DMS153 treated with DMSO at 0.1 percent for 48 hours (cell line): Measurements from ENCODE around the gene TLL2.

Source experiments
- DNase-seq: peaks from one replicate; lab custom pipeline; 2025; ENCODE audit not compliant: unreplicated experiment; lab: John Stamatoyannopoulos, UW

TLL2 gene

DNA sequence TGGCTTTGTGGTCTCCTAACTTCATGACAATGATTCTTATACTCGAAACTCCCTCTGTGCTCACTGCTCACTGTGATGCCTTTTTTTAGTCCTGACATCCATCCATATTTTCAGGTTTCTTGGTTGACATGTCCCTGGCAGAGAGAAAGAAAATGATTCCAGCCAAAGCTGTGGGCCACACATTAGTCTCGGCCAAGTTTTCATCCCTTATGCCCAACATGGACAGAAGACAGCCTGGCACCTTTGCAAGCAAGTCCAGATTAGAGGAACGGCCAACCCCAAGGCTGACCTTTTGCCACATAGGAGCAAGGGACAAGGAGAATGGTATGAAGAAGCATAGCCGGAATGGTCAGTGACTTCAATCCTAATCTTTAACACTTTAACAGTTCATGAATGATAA lies 146.3 kb downstream of the TLL2 start:
- DNase-seq: no peak

DNA sequence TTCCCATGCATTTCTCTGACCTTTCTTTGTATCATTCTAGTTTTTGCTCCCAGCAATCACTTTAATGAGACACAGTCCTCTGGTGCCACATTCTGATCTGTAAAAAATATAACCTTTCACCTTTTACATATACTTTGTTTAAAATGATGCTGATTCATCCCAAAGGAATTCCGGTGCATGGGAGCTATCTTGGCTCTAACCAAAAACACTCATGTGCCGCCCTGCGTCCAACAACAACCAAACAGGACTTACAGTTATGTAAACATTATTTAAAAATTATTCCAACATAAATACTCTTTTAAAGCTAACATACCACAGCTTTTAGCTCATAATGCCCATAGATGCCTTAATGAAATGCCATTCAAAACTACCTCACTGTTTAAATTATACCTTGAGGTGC lies 147.2 kb downstream of the TLL2 start:
- DNase-seq: no peak

DNA sequence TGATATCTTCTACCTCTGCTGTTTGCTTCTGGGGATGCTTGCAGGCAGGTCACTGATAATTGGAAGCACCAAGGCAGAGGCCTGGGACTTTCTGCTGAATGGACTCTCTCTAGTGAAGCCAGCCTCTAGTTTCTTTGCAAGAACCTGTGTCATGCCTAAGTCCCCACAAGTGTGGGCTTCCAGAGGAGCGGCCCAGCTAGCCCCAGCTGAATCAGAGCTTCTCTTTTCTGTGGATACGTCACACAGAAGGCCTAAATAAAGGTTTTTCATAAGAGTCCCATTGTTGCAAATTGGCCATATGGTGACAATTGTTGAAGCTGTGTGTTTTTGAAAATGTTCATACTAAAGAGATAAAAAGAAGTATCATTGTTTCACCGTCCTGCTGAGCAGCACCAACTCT lies 148.2 kb downstream of the TLL2 start:
- DNase-seq: no peak

DNA sequence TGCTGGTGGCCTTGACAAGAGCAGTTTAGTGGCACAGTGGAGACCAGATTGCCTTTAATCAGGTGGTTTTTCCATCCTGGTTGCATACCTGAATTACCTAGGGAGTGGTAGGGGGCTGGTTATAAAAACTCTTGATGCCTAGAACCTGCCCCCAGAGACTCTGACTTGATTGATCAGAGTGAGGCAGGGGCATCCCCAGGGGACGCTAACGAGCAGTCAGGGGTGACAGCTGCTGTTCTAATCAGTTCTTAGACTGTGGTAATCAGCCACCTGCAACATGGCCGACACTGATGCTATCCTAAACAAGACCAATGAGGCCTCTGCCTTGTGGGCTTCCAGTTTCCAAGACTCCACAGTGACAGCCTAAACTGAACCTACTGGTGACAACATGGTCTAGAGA lies 153.0 kb downstream of the TLL2 start:
- DNase-seq: no peak

DNA sequence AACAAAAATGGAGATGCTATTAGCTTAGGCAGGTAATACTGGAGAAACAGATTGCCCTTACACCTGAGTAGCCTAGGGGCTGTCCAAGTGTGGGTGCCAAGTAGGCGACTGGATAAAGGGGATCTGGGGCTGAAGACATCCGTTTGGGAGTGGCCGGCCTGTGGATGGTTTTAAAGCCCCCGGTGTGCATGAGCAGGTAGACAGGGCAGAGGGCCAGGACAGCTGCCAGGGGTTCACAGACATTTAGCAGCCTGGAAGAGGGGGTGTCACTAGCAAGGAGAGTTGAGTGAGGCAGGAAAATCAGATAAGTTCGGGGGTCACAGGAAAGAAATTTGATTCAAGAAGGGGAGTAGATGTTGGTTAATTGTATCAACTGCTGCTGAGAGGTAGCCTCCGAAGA lies 153.4 kb downstream of the TLL2 start:
- DNase-seq: no peak

DNA sequence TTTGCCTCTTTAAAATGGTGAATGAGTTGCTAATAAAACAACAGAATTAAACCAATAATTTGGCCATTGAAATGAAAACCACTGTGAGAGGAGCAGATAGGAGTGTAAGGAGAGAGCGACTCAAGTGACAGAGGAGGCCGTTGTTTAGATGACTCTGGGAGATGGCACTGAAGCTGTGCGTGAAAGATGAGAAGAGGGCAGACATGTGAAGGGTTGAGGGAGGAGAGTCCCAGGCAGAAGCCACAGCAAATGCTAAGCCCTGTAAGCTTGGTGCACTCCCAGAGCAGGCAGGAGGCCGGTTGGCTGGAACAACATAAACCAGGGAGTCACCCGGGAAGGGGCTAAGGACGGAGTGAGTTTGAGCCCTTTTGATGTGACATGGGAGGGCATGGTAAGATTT lies 154.1 kb downstream of the TLL2 start:
- no peak for DNase-seq

DNA sequence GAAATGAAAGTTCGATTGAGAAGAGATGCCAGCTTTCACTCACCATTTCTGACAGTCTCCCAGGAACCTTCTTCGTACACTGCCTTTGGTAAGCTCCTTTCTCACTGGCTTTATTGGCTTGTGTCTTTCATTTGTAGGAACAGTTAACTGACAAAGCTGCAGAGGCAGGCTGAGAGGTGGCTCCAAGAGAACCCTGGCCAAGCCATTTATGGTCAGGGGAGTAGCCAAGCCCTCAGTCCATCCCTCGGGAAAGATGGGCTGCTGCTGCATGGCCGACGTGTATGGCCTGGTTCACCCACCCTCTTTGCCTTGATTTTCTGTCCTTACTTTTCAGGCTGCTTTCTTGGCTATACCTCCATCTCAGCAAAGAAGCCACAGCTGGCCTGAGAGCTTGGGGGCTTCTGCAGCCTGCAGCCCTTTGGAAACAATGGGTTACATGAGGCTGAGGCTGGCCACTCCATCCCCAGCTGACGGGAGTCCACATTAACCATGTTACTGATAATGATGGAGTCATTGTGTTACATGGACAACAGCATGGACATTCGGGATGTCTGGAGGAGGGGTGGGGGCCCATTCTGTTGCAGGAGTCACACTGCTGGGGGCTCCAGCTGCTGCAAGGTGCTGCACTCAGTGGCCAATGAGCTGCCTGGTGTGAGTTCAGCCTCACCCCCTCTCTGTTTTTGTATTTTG lies 154.7 kb downstream of the TLL2 start, which contains the start of gene OPALIN:
TSS of gene OPALIN (minus strand) at position 152 of the 690 bp plus-strand sequence. CDS start at position 46, 106 bp downstream.
- DNase-seq: no peak

DNA sequence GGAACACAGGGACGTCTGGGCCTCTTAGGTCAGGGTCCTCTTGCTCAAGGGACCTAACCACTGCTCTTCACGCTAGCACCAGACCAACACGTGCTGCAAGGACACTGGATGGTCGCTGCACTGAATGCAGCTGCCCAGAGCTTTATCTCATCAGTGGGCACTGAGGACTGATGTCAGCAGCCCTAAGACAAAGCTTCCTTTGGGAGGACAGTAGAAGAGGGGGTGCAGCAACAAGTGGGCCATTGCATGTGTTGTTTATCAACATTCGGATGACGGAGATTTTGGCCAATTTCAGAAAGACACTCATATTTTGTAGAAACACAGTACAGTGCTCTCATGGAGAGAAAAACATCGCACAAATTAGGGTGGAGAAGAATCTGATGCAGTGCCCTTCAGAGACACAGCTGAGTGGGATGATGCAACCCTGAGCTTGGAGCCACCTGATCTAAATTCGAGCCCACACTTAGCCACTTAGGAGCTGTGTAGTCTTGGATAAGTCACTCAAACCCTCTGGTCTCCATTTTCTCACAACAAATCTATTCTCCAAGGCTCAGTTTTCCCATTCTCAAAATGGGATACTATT lies 156.6 kb downstream of the TLL2 start:
- no peak for DNase-seq

DNA sequence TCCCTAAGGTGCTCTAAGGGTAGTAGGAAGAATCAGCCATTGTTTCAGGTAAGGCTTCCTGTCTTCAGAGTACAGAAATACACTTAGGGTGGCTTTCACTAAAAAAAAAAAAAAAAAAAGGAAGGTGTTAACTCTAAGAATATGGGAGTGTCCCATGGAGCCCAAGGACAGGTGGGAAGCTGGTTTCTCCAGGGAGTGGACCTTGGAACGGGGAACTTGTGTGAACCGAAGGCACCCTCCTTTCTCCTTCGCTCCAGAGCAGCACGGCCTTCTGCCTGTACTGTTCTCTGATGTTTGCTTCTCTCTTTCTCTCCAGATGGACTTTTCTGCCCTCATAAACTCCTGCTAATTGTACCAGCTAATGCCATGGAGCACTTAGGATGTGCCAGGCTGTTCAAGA lies 161.1 kb downstream of the TLL2 start:
- DNase-seq: no peak

DNA sequence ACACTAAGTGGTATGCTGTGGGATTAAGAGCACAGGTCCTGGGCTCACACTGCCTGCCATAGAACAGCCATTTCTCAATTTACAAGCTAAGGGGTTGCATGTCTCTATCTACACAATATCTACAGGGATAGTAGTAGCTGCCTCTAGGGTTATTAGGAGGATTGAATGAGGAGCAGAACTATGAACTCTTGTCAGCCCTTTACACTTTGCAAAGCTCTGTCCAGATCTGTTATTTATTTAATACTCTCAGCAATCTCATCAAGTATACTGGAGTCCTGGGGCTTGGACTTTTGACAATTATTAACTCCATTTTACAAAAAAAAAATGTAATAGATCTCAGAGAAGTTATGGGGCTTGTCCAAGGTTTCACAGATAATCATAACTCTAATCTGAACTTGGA lies 161.7 kb downstream of the TLL2 start:
- DNase-seq: no peak

DNA sequence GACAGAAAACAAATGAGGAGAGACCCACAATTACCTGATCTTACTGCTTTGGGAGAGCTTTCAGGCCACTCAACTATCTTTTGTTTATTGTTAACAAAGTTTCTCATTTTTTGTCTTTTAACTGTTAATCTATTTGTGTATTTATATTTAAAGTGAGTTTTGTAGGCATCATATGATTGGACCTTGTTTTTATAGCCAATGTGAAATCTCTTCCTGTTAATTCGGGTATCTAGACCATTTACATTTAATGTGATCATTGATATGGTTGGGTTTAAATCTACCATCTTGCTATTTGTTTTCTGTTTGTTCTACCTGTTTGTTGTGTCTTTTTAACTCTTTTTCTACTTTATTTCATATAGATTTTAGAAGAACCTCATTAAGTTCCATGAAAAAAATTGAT lies 167.4 kb downstream of the TLL2 start:
- DNase-seq: no peak

DNA sequence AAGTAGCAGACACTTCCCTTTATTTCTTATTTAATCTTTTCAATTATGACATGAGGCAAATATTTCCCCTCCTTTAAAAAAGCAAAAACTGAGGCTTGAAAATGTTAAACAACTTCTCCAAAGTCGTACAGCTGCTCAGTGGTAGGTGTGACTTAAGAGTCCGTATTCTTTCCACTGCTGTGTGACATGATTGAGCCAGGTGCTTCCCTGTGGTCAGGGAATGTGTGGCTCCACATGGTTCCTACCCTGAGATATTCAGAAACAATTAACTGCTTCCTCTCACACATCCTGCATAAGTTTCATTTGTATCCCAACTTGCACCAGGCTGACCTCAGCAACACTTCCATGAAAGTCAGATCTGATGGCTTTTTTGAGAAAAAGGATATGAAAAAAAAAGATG lies 168.5 kb downstream of the TLL2 start:
- no peak for DNase-seq

DNA sequence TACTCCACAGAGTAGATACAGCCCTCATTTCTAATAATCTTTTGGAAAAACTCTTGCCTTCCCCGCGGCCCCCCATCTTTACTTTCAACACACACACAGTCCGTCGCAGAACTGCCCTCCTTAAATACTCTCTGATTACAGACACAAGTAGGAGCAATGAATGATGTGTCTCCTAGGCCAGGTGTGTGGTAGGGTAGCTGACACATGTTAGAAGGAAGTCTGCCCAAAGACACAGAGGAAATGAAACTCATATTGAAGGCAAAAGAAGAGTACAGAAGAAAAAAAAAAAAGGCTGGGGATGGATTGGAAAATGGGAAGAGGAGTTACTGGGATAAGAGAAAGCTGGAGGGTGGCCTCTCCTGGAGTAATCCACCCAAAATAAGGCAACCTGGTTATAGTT lies 169.5 kb downstream of the TLL2 start:
- no peak for DNase-seq

DNA sequence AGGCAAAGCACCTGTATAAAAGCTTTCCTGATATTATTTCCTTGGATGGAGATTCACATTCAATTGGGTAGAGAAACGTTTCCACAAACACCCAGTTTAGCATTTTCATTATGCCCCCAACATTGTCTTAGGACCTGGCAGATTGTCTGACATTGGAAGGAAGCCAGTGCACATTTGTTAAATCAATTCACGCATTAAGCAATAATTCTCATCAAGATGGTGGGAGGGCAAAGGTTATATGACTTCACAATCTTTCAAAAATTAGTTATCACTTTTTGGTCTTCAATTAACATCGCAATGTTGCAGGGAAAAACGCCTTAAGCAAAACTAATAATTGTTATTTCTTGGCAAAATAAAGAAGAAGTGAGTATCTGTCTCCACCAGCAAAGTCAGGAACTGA lies 171.3 kb downstream of the TLL2 start:
- DNase-seq: no peak

DNA sequence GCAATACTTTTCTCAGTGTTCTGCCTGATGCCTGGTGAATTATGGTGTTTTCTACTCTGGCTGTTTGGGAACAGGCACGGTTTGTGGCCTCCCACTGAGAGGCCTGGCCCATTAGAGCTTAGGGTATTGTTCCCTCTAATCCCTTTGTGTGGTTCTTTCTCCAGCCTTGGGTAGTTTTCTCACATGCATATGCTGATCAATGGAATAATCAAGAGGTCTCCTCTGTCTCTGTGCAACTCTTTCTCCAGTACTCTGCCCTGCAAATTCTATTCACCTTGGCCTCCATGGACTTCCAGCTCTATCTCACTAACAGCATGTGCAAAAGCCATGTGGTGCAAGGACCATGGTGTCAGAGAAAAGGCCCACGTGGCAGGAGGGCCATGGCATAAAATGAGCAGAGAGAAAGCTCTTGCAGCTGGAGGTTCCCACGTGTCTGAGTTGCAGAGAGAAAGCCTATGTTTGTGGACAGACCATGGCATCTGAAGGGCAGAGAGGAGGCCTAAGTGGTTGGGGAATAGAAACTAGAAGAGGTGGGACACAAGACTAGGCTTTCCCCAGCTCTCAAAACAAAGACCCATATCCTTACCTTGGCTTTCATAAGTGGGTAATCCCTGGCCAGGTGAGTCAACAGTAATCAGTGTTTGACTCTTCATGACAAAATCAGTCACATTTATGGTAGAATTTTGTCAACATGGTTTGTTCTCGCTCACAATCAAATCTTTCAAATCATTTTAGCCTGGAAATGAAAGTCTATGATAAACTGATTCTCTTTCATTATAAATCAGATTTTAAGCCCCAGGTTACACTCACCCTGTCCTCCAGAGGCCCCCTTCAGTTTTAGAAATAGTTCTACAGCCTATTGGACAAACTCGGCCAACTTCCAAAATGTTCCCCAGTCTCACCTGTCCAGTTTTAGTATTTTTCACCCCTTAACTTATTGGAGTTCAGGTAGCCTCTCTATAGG lies 172.2 kb downstream of the TLL2 start:
- DNase-seq: no peak

DNA sequence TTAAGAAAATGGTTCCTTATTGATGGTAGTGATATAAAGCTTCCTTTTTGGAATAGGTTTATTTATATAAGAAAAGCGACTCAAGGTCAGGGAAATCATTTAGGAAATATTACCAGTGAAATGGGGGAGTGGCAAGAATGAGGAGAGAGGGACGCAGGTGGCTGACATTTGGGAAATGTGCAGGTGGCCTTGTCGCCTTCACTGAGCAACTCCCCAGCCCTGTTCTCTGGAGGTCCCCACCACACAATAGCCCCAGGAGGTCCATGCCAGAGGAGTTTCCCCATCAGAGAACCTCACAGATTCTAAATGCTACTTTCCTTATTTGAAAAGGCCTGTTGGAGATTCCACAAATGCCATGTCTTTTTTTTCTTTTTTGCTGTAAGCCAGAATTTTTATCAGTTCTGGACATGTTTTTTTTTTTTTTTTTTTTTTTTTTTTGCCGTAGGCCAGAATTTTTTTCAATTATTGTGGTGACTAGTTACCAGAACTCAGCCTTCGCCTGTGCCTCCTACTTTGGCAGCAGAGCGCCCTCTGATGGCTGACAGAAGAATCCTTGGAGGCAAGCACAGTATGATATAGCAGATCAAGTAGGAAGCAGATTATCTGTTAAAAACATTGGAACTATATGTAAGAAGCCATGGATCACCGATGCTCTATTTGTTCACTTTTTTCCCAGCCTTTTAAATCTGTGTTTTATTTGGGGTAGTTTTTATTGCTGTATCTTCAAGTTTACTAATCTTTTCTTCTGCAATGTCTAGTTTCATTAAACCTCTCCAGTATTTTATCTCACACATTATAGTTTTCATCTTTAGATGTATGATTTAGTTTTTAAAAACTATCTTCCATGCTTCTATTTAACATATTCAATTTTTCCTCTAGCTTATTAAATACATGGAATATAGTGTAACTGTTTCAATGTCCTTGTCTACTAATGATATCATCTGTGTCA lies 173.5 kb downstream of the TLL2 start:
- peak; percentile 42 for DNase-seq

DNA sequence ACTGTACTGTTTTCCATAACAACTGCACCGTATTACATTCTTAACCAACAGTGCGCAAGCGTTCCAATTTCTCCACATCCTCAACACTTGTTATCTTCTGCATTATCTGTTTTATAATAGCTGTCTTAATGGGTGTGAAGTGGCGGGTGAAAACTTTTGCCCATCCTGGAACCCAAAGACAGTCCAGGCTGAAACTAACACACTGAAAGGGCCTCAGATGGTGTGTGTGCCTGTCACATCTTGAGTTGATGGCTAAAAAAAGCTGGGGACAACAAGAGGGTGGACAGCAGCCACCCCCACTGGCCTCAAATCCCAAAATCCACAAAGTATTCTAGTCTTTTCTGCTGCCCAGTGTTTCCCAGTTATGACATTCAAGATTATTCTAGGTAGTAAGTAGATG lies 174.3 kb downstream of the TLL2 start:
- DNase-seq: no peak

DNA sequence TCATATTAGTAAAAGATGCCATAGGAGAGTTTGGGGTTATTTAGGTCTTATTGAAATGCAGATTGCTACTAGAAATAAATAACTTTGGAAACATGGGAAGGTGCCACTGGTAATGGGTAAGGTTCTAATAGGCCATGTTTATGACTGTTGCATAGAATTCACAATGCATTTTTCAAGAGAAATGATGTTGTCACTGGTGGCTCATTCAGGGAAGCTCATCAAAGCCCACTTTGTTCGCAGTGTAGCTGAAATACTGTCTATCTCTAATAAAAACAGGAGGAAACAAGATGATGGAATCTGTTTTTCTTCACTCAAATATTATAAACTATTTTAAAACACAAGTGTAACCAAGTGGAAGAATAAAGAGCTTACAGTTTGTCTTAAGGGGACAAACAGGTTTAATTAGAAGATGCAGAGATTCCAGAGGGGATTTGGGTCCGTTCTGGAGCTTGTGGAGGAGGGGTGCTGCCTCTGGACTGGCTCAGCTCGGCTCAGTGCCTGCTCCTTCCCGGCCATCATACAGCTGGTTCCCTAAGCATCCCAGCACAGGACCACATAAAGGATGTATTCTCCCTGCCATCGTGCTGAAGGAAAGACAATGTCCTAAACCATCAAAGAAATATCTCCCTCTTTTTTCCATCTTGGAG lies 175.3 kb downstream of the TLL2 start:
- no peak for DNase-seq

DNA sequence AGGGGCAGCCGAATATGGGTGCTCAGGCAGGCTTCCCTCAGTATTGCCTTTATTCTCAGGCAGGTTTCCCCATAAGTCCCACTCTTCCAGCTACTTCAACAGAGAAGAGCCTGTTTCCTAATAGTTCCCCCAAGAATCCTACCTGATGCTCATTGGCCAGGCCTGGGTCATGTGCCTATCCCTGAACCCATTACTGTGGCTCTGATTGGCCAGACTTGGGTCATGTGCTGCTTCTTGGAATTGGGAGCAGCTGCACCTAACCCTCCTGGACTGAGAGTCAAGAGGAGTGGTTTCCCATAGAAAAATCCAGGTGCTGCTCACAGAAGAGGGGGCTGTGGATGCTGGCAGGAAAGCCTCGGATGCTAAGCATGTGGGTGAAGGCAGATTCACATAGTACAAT lies 176.6 kb downstream of the TLL2 start:
- no peak for DNase-seq
